ENCODE measurements around the gene SNX21.

The SNX21 gene

GRCh38 chr20:45835329-45835765 lies 1.7 kb downstream of the SNX21 start:
- no peak for TF ChIP-seq POLR2AphosphoS5 (IDR thresholded peaks at IDR 0.05; ENCODE audit: low read depth, low read length)
- 0 out of 2 replicates have a peak, but pooled peaks have one; percentile 34 for TF ChIP-seq SIN3A (IDR thresholded peaks at IDR 0.05; ENCODE audit: borderline replicate concordance, insufficient read depth, low read length)
- TF ChIP-seq REST (IDR thresholded peaks at IDR 0.05; ENCODE audit: insufficient read depth in 1 of 2, low read depth in 2 of 2, low read length in 2 of 2) = no peak
- TF ChIP-seq TAF1 (IDR thresholded peaks at IDR 0.05; ENCODE audit: borderline replicate concordance, insufficient read depth, low read length) = no peak

GRCh38 chr20:45835825-45836224 lies 2.2 kb downstream of the SNX21 start:
- no peak for TF ChIP-seq FOXP2 (optimal IDR thresholded peaks at IDR 0.05; ENCODE audit: borderline replicate concordance, extremely low read depth, extremely low read length, insufficient read depth)
- TF ChIP-seq POLR2AphosphoS5 (IDR thresholded peaks at IDR 0.05; ENCODE audit: low read depth, low read length) = no peak
- TF ChIP-seq TAF1 (IDR thresholded peaks at IDR 0.05; ENCODE audit: borderline replicate concordance, insufficient read depth, low read length) = no peak
- no peak for TF ChIP-seq SIN3A (IDR thresholded peaks at IDR 0.05; ENCODE audit: borderline replicate concordance, insufficient read depth, low read length)
- no peak for TF ChIP-seq REST (IDR thresholded peaks at IDR 0.05; ENCODE audit: insufficient read depth in 1 of 2, low read depth in 2 of 2, low read length in 2 of 2)

GRCh38 chr20:45836841-45837240 lies 3.2 kb downstream of the SNX21 start:
- TF ChIP-seq SIN3A (IDR thresholded peaks at IDR 0.05; ENCODE audit: borderline replicate concordance, insufficient read depth, low read length) (no peak), POLR2AphosphoS5 (IDR thresholded peaks at IDR 0.05; ENCODE audit: low read depth, low read length) (no peak), TAF1 (IDR thresholded peaks at IDR 0.05; ENCODE audit: borderline replicate concordance, insufficient read depth, low read length) (no peak), FOXP2 (optimal IDR thresholded peaks at IDR 0.05; ENCODE audit: borderline replicate concordance, extremely low read depth, extremely low read length, insufficient read depth) (no peak), REST (IDR thresholded peaks at IDR 0.05; ENCODE audit: insufficient read depth in 1 of 2, low read depth in 2 of 2, low read length in 2 of 2) (no peak)

GRCh38 chr20:45840700-45841198 lies 7.2 kb downstream of the SNX21 start:
- TF ChIP-seq SIN3A (IDR thresholded peaks at IDR 0.05; ENCODE audit: borderline replicate concordance, insufficient read depth, low read length) (no peak), POLR2AphosphoS5 (IDR thresholded peaks at IDR 0.05; ENCODE audit: low read depth, low read length) (no peak), FOXP2 (optimal IDR thresholded peaks at IDR 0.05; ENCODE audit: borderline replicate concordance, extremely low read depth, extremely low read length, insufficient read depth) (no peak), TAF1 (IDR thresholded peaks at IDR 0.05; ENCODE audit: borderline replicate concordance, insufficient read depth, low read length) (no peak), REST (IDR thresholded peaks at IDR 0.05; ENCODE audit: insufficient read depth in 1 of 2, low read depth in 2 of 2, low read length in 2 of 2) (no peak)

Measured in PFSK-1 (cell line).